ENCODE measurements around the gene SYNE4.

Gene SYNE4

DNA sequence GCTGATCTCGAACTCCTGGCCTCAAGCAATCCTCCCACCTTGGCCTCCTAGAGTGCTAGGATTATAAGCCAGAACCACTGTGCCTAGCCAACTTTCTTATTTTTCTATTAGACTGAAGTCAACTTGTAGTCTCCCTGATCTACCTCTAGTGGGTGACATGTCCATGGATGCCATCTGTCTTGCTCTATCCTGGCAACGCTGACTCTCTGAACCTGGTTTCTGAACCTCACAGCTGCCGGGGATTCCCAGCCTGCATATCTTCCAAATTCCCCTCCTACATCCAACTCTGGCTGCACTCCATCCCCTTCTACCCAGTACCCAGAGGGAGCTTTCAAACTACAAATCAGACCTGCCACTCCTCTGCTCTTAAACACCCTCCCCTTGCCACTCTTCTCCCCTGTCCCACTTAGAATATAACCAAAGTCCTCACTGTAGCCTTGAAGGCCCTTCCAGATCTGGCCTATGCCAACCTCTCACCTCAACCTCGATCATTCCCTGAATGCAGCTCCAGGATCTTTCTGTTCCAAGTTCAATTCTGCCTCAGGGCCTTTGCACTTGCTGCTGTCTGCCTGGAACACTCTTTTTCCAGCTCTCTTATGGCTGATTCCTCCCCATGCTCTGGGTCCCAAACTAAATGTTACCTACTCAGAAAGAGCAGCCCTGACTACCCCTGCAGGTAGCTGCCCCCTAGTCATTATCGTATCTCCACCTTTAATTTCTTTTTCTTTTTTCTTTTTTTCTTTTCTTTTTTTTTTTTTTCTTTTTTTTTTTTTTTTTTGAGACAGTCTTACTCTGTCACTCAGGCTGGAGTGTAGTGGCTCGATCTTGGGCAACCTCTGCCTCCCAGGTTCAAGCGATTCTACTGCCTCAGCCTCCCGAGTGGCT, 21.9 kb upstream of the SYNE4 start:
- no peak for TF ChIP-seq FOXM1 (IDR thresholded peaks at IDR 0.05; ENCODE audit: borderline replicate concordance, low read depth)
- TF ChIP-seq, protein P1, sequence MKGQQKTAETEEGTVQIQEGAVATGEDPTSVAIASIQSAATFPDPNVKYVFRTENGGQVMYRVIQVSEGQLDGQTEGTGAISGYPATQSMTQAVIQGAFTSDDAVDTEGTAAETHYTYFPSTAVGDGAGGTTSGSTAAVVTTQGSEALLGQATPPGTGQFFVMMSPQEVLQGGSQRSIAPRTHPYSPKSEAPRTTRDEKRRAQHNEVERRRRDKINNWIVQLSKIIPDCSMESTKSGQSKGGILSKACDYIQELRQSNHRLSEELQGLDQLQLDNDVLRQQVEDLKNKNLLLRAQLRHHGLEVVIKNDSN (IDR thresholded peaks at IDR 0.05) = no peak
- TF ChIP-seq RAD21 (IDR thresholded peaks at IDR 0.05; ENCODE audit: low read depth) = no peak
- TF ChIP-seq TCF12 (IDR thresholded peaks at IDR 0.05; ENCODE audit: low read depth) = no peak
- TF ChIP-seq, protein P2, sequence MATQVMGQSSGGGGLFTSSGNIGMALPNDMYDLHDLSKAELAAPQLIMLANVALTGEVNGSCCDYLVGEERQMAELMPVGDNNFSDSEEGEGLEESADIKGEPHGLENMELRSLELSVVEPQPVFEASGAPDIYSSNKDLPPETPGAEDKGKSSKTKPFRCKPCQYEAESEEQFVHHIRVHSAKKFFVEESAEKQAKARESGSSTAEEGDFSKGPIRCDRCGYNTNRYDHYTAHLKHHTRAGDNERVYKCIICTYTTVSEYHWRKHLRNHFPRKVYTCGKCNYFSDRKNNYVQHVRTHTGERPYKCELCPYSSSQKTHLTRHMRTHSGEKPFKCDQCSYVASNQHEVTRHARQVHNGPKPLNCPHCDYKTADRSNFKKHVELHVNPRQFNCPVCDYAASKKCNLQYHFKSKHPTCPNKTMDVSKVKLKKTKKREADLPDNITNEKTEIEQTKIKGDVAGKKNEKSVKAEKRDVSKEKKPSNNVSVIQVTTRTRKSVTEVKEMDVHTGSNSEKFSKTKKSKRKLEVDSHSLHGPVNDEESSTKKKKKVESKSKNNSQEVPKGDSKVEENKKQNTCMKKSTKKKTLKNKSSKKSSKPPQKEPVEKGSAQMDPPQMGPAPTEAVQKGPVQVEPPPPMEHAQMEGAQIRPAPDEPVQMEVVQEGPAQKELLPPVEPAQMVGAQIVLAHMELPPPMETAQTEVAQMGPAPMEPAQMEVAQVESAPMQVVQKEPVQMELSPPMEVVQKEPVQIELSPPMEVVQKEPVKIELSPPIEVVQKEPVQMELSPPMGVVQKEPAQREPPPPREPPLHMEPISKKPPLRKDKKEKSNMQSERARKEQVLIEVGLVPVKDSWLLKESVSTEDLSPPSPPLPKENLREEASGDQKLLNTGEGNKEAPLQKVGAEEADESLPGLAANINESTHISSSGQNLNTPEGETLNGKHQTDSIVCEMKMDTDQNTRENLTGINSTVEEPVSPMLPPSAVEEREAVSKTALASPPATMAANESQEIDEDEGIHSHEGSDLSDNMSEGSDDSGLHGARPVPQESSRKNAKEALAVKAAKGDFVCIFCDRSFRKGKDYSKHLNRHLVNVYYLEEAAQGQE (IDR thresholded peaks at IDR 0.05; ENCODE audit: low read depth) = no peak
- no peak for TF ChIP-seq EGR1 (IDR thresholded peaks at IDR 0.05)
- TF ChIP-seq YY1 (IDR thresholded peaks at IDR 0.05; ENCODE audit: low read depth) = no peak
- TF ChIP-seq, protein P3, sequence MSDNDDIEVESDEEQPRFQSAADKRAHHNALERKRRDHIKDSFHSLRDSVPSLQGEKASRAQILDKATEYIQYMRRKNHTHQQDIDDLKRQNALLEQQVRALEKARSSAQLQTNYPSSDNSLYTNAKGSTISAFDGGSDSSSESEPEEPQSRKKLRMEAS (IDR thresholded peaks at IDR 0.05) = no peak
- no peak for TF ChIP-seq EP300 (IDR thresholded peaks at IDR 0.05; ENCODE audit: borderline replicate concordance)
- TF ChIP-seq TEAD4 (IDR thresholded peaks at IDR 0.05) = no peak
- TF ChIP-seq NFIC (IDR thresholded peaks at IDR 0.05) = no peak

DNA sequence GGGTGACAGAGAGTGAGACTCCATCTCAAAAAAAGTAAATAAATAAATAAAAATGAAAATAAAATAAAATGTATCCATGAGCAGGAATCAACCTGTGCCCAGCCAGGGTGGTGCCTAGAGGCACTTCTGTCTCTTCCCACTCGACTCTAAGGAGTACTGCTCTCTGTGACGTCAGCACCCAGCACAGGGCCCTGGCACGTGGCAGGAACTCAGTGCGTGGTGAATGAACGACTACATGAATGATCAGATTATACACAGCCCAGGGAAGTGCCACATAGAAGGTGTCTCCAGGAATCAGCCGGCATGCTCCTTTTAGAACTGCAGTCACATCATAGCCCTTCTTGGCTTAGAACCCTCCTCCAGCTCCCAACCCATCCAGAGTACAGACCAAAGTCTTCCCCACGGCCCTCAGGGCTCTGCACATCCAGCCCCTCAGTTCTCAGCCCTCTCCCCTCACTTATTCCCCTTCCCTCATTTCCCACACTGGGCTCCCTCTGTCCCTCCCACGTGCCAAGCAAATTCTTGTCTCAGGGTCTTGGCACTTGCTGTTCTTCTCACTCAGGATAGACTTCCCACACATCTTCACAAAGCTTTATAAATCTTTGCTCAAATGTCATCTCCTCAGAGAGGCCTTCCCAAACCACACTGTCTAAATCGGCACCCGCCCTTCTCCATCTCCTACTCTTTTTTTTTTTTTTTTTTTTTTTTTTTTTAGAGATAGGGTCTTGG, 19.9 kb upstream of the SYNE4 start:
- TF ChIP-seq TEAD4 (IDR thresholded peaks at IDR 0.05) (no peak), TCF12 (IDR thresholded peaks at IDR 0.05; ENCODE audit: low read depth) (no peak), EGR1 (IDR thresholded peaks at IDR 0.05) (no peak), YY1 (IDR thresholded peaks at IDR 0.05; ENCODE audit: low read depth) (no peak), FOXM1 (IDR thresholded peaks at IDR 0.05; ENCODE audit: borderline replicate concordance, low read depth) (no peak), EP300 (IDR thresholded peaks at IDR 0.05; ENCODE audit: borderline replicate concordance) (no peak), NFIC (IDR thresholded peaks at IDR 0.05) (no peak), TAF1 (IDR thresholded peaks at IDR 0.05; ENCODE audit: low read depth) (no peak), ZBTB7A (IDR thresholded peaks at IDR 0.05; ENCODE audit: low read depth) (no peak)
- TF ChIP-seq, protein P3 (IDR thresholded peaks at IDR 0.05) = no peak
- TF ChIP-seq, protein P1 (IDR thresholded peaks at IDR 0.05) = no peak

DNA sequence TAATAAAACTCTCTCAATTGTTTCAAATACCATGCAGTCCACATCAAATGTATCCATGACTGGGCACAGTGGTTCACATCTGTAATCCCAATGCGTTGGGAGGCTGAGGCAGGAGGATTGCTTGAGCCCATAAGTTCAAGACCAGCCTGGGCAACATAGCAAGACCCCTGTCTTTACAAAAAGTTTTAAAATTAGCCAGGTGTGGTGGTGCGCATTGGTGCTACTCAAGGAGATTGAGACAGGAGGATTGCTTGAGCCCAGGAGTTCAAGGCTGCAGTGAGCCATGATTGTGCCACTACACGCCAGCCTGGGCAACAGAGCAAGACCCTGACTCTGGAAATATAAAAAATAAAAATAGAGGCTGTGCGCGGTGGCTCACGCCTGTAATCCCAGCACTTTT, 19.1 kb upstream of the SYNE4 start:
- TF ChIP-seq CEBPB (IDR thresholded peaks at IDR 0.05) = no peak
- TF ChIP-seq, protein P1 (IDR thresholded peaks at IDR 0.05) = no peak
- TF ChIP-seq, protein P3 (IDR thresholded peaks at IDR 0.05) = no peak
- no peak for TF ChIP-seq CREB1 (IDR thresholded peaks at IDR 0.05; ENCODE audit: low read depth)
- no peak for TF ChIP-seq TEAD4 (IDR thresholded peaks at IDR 0.05)

DNA sequence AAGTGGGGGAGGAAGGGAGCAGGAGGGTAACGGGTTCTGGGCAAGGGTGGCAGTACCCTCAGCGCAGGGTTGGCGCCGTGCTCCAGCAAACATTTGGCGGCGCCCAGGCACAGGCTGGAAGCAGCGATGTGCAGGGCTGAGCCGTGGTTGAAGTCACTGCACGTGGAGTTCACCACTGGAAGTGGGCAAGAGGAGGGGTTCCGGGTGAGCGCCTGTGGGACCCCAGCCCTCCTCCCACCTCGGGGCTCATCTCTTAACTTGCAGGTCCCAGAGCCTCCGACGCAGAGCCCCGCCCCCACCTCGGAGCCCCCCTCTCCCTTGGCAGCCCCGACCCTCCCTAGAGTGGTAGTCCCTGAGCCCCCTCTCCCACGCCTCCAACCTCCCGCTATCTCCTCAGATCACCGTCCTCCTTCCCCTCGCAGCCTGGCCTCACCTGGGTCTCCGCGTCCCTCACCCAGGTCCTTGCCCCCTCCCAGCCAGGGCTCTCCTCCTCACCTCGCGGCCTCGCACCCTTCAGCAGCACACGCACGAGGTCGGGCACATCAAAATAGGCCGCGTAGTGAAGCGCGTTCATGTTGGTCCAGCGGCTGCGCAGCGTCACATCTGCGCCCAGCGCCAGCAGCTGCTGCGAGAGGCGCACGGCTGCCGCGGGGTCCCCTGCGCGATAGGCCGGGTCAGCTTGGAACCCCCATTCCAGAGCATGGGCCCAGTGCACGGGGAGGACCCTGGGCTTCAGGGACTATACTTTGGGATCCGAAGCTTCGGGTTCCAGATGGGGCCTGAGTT, 17.7 kb upstream of the SYNE4 start:
- TF ChIP-seq FOXM1 (IDR thresholded peaks at IDR 0.05; ENCODE audit: borderline replicate concordance, low read depth) (no peak), YY1 (IDR thresholded peaks at IDR 0.05; ENCODE audit: low read depth) (no peak), EP300 (IDR thresholded peaks at IDR 0.05; ENCODE audit: borderline replicate concordance) (no peak), TAF1 (IDR thresholded peaks at IDR 0.05; ENCODE audit: low read depth) (no peak)

DNA sequence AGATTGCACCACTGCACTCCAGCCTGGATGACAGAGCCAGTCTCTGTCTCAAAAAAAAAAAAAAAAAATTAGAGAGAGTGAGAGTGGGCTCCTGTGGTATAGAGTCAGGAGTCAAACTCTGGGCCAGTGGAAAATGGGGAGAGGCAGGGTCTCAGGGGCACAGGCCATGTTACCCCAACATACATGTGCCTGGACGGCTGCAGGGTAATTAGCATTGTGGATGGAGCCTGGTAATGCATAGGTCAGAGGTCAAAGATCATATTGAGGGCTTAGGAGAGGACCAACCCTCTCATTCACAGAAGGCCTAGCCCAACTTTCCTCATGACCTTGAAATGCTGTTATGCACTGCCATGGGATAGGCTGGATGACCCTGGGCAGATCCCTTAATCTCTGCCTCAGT, 16.9 kb upstream of the SYNE4 start:
- TF ChIP-seq, protein P2 (IDR thresholded peaks at IDR 0.05; ENCODE audit: low read depth) = no peak
- TF ChIP-seq TEAD4 (IDR thresholded peaks at IDR 0.05) = no peak
- no peak for TF ChIP-seq RAD21 (IDR thresholded peaks at IDR 0.05; ENCODE audit: low read depth)

Data from Ishikawa (cell line).